Stimulated activated CD4-positive, alpha-beta T cell treated with anti-CD3 and anti-CD28 coated beads, Interleukin-4, amount 100 ng/mL, for 24 hours (primary cell): Measurements from ENCODE around the gene TRAF1.

Experiments used
- DNase-seq: peaks from one replicate; pipeline ENCODE4 v3.0.0-alpha.2; 2020

Gene TRAF1

DNA sequence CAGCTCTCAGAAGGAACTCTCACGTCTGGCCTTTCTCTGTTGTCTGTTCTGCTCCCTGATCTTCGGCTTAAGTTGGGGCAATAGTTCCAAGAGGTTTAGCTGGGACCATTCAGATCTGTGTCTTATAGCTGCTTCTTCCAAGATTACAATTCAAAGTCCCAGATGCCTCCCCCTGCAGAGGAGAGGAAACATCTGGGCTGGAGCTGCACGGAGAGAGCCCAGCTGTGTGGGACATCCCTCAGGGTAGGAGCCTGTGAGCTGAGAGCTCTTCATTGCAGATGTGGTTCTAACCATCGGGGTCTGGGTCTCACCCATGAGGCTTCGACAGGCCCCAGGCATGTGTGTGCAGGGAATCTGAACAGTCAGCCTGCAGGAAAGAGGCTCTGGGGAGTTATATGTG is 40.6 kb downstream of the TRAF1 start:
- DNase-seq = no peak

DNA sequence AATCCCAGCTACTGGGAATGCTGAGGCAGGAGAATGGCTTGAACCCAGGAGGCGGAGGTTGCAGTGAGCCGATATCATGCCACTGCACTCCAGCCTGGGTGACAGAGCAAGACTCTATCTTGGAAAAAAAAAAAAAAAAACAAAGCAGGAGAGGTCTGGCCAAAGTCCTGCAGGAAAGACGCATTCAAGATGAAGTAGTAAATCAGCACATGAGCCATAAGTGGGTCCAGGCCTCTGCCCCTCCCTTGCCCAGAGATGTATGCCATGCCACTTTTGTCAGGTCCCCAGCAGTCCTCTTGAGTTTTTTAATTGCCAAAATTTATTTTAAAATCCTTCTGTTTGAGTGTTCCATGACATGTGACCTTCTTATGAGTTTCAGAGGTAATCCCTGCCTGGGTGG is 41.1 kb downstream of the TRAF1 start:
- DNase-seq = no peak

DNA sequence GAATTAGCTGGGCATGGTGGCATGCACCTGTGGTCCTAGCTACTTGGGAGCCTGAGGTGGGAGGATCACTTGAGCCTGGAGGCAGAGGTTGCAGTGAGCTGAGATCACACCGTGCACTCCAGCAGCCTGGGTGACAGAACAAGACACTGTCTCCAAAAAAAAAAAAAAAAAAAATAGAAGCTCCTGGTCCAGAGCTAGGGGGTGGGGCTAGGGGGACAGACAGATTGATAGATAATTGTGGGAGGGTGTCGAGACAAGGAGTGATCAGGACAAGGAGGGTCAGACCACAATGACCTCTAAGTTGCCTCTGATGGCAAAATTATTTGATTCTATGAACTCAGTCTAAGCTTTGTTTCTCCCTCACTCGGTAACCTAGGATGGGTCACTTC is 43.0 kb downstream of the TRAF1 start:
- no peak for DNase-seq

DNA sequence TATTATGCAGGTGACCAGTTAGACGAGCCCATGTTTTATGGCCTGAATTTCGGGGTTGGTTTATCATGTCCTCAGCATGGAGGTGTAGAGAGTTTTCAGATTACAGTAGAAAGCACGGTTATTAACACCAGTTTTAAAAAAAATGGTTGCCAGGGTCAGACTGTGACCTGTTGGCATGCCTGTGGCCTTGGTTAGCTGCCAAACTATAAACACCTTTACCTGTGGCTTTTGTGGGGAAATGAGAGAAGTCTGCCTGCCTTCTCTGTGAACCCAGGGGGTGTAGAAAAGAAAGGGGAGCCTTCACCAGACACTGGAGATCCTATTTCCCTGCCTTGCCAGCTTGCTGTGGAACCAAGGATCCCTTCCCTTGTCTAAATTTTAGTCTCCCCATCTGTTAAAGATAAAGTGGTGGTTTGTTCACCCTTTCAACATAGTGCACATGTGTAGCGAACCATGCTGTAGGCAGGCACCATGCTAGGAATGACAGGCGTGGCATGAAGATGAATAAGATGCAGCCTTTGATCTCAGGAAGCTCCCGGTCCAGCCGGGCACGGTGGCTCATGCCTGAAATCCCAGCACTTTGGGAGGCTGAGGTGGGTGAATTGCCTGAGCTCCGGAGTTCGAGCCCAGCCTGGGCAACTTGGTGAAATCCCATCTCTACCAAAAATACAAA is 43.5 kb downstream of the TRAF1 start:
- no peak for DNase-seq

DNA sequence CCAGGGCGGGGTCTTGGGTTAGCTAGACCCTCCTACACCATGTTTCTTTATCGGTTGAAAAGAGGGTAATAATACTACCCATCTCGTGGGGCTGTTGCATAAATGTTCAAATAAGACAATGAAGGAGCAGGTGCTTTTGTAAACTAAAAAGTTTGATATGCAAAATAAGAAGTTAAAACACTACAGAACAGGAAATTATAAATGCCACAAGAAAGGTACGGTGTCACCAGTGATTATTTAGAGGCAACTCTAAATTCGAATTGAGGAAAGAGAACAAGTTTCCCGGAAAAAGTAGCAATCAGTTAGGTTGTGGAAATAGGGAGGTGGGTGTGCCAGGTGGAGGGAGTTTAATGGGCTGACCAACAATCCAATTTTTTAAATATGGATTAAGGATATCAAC is 47.1 kb downstream of the TRAF1 start:
- DNase-seq = no peak

DNA sequence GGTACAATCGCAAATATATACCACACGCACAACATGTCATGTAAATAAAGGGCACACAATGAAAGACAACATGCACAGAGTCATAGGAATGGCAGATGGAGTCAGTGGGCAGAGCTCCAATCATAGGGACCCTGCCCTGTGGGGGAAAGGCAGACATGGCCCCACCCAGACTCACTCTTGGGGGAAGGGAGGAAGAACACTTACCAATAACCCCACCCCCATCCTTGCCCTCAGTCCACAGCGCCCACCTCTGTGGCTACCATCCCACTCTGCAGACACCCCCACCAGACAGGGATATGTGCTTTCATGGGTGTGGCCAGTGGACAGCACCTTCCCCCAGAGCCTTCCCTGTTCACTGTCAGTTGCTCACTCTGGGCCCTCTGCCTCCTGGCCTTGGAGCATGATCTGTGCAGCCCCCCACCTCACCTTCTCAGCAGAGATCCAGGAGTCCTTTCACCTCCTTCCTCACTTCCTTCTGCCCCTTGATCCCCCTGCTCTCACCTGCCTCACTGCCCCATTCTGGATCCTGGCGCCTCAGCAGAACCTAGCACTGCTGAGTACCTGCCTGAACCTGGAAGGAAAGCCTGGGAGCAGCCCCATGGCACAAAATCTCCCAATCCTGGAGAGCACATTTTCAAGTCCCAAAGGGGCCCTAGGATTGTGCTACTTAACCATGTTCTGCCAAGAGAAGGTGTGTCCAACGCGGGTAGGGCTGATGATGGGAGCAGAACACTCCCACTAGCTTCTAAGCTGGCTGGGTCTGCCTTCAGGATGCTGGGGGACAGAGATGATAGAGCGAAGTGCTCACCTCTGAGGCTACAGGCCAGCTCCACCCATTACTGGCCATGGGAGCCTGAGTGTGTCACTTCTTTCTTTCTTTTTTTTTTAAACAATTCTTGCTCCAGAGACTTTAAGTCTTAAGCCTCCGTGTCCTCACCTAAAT is 48.1 kb downstream of the TRAF1 start:
- DNase-seq = peak; percentile 18

DNA sequence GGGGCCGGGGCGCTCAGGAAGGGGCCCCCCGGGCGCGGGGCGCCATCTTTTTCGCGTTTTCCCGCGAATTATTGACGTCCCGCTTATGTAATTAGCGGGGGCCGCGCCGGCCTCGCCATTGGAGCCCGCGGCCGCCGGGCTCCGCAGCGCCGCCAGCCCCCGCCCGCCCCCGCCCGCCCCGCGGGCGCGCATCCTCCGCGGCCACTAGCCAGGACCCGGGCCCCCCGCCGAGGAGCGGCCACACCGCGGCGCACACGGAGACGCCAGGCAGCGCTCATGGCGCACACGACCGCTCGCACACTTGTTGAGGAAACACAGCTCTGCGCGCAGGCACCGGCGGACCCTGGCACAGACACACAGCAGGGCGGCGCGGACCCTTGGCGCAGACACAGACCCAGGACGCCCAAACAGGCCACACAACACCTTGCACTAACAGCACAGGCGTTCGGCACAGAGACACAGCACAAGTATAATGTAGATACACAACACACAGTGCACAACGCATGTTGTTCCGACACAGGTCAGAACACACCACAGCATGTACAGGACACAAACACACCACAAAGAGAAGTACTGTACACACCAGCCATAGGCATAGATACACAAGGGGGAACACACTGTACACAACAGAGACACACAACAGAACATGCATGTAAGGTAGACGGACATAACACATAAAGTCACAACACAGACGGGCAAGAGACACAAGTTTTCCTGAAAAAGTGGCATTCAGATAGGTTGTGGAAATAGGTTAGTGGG is 49.1 kb downstream of the TRAF1 start:
- DNase-seq = peak; percentile 68

DNA sequence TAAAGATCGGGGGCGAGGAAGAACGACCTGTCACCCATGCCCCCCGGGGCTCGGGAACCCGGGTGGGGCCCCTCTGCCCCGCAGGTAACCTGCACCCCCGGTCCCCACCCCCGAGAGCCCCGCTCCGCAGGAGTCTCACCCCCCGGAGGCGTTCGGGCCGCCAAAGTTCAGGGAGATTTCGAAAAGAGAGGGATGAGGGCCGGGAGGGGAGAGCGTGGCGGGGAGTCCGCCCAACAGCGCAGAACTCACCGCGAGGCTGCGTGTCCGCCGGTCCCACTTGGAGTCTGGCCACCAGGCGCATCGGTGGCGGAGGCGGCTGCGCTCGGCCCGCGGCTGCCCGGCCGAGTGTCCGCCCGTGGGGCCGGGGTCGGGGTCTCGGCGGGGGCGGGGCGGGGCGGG is 49.8 kb downstream of the TRAF1 start, which contains the start of gene PHF19:
Gene PHF19 (minus strand): TSS at position 347 of the 399 bp plus-strand sequence. CDS start 2,447 bp downstream, outside the sequence.
- no peak for DNase-seq

DNA sequence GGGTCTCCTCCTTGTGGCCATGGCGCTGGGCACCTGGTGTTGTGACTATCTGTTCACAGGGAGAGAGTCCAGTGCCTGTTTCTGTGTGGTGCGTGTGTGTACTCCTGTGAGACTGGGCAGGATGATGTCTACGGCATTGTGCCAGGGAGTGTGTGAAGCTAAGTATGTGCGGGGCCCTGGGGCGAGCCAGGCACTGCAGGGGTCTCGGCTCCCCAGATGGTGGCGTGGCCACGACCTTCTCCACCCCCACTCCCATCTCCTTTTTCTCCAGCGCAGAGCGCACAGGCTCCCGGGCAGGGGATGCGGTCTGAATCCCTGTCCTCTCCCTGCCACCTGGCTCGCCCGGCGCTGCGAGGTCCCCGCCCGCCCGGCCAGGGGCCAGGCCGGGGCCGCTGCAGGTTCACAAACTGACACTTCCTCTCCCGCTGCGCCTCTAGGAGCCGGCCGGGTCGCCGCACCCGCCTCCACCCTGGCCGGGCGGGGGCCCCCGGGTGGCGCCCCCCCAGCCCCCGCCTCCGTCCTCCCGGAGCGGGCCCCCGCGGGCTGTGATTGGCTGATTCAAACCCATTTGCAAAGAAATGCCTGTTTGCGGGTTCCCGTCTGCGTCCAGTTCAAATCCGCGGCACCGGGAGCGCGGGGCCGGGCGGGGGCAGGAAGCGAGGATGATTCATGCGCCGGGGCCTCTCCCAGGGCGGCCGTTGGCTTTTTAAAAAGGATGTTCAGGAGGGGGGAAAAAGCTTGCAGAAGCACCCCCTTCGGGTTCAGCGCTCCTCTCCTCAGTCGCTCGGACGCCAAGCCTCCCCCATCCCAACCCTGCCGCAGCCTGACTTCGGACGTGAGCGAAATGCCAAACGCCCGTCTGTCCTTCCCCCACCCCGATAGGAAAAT is 50.4 kb downstream of the TRAF1 start:
- peak; percentile 84 for DNase-seq

DNA sequence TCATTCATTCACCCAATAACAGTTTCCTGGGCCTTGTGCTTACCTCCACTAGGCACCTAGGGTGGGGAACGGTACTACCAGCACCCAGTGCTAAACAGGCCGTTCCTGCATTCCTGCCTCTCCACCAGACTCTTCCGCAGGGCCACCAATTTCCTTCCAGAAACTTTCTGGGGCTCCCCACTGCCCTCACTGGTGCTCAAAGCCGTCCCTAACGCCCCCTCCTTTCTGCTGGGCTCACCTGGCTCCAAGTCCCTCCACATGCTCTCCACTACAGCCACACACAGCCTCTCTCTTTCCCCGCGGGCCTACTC is 51.0 kb downstream of the TRAF1 start:
- DNase-seq = no peak

DNA sequence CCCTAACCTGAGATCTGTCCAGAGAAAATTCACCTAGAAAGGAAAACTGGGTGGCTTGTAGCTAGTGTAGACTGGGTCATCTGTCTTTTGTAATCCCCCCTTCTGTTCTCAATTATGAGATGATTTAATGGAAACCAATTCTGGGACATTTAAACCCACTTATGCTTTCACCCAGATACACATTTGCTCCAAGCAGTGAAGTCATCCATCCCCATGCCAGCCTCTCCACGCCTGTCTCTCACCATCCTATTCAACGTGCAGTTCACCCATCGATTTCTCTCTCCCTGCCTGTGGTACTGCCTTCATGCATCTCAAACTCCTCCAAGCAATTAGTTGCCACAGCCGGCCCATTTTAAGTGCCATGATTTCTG is 51.4 kb downstream of the TRAF1 start:
- DNase-seq = no peak

DNA sequence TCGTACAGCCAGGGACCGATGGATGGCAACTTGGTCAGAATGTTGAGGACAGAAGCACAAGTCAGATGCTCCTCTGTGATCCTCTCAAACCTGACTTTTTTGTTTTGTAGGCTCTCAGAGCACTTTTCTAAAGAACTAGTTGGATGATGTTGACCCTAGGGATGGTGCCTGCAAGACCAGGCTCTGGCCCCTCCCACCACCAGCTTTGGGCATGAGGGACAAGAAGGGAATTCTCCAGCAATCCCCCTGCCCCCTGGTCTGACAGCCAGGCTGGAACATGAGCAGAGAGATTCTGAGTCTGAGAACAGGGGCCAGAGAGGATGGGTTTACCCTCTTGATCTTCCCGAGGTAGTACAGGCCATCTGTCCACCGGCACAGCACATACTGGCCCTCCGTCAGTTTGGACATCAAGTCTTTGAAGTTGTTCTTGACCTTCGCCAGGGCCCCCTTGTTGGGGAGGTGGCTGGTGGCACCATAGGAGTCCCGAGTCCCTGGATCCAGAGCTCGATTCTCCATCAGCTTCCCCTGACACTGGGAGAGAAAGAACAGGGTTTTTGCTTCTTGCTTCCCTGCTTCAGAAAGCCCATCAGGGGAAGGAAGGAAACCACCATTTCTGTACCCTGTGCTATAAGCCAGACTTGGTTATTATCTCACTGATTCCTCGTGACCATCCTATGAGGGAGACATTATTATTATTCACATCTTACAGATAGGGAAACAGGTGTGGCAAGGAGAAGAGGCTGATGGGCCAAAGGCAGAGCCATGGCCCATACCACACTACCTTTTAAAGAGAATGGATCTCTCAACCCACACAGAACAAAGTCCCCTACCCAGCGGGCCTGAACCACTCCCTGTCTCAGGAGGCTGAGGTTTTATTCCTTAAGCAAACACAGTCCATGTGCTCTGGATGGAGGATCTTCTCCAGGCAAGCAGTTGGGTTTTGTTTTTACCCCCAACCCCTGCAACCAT is 52.1 kb downstream of the TRAF1 start:
- DNase-seq = no peak

DNA sequence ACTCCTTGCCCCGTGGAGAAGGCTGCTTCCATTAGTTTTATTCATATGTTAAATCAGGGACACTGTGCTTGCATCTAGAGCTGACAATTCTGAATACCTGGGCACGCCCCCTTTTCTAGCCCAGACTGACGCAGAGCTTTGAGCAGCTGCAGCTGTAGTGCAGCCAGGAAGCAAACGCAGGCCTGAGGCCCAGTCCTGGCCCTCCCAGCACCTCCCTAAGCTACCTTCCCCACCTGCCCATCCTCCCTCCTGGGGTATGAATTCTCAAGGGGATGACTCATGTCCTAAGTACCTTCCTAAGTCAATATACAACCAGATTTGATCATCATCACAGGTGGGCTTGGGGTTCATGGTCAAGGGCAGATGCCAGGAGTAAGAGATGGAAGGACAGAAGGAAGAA is 53.1 kb downstream of the TRAF1 start:
- no peak for DNase-seq

DNA sequence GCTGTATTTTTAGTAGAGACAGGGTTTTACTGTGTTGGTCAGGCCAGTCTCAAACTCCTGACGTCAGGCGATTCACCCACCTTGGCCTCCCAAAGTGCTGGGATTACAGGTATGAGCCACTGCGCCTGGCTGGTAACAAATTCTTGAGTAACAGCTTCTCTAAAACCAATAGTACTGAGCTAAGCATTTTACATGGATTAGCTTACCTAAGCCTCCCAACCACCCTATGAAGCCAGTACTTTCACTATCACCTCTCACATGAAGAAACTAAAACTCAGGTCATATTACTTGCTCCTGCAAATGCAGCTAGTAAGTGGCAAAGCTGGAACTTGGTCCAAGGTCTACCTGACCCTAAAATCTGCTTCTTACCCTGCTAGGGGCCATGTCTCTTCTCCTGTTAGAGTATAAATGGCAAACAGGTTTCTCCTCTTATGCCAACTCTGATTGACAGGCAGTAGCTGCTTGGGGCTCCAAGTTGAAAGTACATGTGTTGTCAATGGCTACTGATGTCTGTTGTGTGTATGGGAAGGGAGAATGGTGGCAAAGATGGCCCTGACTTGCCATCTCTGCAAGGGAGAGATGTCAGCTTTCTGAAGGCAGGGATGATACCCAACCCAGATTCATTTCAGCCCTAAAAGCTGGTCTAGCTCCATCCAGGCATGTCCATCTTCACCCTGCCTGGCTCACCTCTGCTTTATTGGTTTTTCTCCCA is 53.6 kb downstream of the TRAF1 start:
- DNase-seq = no peak

DNA sequence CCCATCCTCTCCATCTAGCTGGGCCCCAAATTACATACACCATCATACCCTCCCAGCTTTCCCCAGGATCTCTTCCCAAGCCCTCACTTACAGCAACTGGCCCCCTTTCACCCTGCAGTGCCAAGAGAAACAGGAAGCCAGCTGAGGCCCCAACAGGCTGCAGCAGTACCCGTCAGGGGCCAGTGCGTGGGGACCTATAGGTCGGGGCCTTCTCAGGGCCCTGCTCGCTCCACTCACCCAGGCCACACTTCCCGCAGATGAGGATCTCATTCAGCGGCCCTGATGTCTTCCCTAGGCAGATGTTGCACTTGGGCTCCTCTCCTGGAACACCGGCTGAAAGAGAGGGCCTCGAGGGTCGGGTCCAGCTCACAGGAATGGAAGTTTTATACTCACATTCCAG is 56.4 kb downstream of the TRAF1 start:
- no peak for DNase-seq

DNA sequence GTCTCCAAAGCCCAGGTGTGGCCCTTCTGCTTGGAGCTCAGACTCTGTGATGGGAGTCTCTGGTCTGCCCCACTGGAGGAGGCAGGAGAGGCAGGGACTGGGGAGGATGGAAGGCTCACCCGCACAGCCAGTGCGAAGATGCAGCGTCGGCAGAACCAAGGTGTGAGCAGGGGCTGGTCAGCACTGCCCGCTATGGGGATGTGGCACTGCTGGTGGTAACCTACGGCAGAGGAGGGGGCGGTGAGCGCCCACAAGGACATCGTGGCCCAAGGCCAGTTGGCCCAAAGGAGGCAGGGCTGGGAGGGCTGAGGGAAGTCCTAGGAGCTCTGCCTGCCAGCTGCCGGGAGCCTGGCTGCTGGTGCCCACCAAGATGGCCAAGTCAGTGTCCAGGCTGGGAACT is 56.9 kb downstream of the TRAF1 start:
- DNase-seq = no peak

DNA sequence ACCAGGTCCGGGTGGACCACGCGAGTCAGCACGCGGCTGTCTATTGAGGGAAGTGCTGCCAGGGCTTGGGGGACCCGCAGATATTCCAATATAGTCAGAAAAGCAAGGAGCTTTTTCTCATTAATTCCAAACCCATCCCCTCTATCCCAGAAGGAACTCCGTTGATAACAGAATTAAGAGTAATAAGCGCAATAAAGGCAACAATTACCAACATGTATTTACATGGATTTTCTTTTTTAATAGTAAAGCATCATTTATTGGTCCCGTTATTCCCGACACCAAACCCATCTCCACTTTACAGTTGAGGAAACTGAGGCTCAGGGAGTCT is 57.3 kb downstream of the TRAF1 start:
- DNase-seq = no peak

DNA sequence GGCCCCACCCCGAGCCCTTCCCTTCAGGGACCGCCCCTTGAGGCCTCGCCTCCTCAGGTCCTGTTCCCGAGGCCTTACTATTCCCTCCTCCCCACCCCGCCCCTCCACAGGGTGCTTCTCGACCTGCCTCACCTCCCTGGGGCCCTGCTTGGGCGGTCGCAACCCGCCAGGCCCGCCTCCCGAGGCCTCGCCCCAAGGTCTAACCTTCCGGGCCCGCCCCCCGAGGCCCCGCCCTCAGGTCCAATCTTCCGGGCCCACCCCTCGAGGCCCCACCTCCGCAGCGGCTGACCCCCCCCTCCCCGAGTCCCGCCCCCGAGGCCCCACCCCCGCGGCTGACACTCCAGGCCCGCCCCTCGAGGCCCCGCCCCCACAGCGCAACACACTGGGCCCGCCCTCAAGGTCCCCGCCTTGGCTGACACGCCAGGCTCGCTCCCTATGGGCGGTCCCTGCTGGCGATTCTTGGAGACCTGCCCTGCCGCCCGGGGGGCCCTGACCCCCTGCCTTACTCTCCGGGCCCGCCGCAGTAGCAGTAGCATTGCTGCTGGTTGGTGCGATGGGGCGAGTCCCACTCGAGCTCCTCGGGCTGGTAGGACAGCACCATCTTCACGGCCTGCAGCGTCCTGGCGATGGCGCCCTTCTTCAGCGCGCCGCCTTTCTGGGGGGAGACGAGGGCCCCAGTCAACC is 57.8 kb downstream of the TRAF1 start:
- DNase-seq = peak; percentile 98

DNA sequence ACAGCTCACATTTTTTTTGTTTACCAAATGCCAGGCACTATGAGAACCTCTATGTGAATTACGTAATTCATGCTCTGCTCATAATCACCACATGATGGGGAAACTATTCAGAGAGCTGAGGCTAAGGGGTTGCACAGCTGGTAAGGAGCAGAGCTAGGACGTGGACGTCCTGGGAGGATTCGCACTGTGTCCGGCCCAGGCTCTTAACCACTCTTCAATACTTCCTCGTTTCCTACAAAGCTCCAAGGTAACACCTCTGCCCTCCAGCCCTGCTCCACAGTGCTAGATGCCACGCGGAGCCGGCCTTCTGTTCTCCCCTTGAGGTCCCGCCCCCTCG is 58.3 kb downstream of the TRAF1 start:
- DNase-seq = no peak

DNA sequence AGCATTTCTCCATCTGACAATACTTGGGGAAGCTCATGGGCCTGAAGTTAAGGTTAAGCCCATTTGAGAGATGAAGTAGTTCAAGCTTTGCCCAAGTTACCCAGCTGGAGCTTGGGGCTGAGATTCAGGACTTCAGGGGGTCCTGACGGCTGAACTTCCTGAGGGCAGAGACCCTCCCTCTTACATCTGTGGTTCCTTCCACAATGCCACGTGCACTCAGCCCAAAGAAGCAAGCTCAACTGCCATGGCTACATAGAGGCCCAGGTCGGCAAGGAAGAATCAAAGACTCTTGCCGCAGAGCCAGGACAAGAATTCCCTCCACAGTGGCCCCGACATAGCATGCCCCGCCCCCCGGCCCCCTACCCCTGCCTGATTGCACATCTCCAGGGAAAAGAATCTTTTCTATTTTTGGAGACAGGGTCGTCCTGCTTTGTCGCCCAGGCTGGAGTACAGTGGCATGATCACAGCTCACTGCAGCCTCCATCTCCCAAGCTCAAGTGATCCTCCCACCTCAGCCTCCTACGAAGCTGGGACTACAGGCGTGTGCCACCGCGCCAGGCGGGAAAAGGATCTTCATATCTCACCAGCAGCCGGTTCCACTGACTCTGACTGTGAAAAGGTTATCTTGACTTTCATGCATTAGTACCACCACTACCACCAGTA is 58.8 kb downstream of the TRAF1 start:
- no peak for DNase-seq
